ENCODE measurements around the gene KRCC1. TPM values are rescaled to one million over a fixed set of nuclear protein-coding genes. Genes with fewer than 3 reads are reported as not detected.

KRCC1 gene
- total RNA-seq, 1 donor from 2014 or later = 15.5 TPM

DNA sequence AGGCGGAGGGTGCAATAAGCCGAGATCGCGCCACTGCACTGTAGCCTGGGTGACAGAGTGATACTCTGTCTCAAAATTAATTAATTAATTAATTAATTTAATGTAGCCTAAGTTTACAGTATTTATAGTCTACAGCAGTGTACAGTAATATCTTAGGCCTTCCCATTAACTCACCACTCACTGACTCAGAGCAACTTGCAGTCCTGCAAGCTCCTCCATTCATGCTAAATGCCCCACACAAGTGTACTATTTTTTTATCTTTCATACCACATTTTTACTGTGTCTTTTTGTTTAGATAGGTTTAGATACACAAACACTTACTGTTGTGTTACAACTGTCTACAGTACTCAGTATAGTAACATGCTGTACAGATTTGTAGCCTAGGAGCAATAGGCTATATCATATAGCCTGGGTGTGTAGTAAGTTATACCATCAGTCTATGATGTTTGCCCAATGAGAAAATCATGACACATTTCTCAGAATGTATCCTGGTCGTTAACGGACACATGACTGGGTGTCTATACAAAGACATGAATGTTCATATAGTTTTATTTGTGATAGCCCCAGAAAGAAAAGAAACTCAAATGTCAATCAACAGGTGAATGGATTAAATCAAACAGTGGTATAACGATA, 23.4 kb downstream of the KRCC1 start:
- no peak for TF ChIP-seq CTCF (conservative IDR thresholded peaks at IDR 0.05)
- Mint-ChIP-seq H3K9me3 (no peaks in the 10 kb centered on the region), H3K4me1 (peaks cover 6% of the 10 kb centered on the region), H3K27me3 (ENCODE audit: low read depth) (no peaks in the 10 kb centered on the region), H3K36me3 (ENCODE audit: low read depth) (peaks cover 26% of the 10 kb centered on the region), H3K4me3 (no peak overlapping the region), H3K27ac (ENCODE audit: unreplicated experiment) (no peak overlapping the region)
- no peak for DNase-seq (ENCODE audit: low read depth, low spot score)

DNA sequence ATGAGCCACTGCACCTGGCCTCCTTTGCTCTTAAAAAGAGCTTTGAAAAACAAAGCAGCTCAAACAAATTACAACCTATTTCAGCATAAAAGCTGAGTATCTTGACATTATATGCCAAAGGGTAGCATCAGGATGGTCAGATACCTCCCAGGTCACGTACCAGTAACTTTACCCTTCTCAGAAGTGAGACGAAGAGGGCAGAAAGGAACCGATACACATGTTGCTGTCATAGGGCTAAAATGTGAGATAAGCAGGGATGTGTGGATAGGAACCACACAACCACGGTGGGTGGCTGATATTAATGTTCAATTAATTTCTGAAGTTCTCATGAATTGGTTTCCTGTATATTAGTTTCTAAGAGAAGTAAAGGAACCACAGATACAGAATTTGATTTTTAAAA, 26.7 kb downstream of the KRCC1 start:
- no peak overlapping the region for H3K4me3 Mint-ChIP-seq
- H3K27ac Mint-ChIP-seq (ENCODE audit: unreplicated experiment) = no peak overlapping the region
- no peak for DNase-seq (ENCODE audit: low read depth, low spot score)
- H3K36me3 Mint-ChIP-seq (ENCODE audit: low read depth) = peaks cover 22% of the 10 kb centered on the region
- no peaks in the 10 kb centered on the region for H3K27me3 Mint-ChIP-seq (ENCODE audit: low read depth)
- peaks cover 7% of the 10 kb centered on the region for H3K4me1 Mint-ChIP-seq
- TF ChIP-seq CTCF (conservative IDR thresholded peaks at IDR 0.05) = no peak
- H3K9me3 Mint-ChIP-seq = no peaks in the 10 kb centered on the region

DNA sequence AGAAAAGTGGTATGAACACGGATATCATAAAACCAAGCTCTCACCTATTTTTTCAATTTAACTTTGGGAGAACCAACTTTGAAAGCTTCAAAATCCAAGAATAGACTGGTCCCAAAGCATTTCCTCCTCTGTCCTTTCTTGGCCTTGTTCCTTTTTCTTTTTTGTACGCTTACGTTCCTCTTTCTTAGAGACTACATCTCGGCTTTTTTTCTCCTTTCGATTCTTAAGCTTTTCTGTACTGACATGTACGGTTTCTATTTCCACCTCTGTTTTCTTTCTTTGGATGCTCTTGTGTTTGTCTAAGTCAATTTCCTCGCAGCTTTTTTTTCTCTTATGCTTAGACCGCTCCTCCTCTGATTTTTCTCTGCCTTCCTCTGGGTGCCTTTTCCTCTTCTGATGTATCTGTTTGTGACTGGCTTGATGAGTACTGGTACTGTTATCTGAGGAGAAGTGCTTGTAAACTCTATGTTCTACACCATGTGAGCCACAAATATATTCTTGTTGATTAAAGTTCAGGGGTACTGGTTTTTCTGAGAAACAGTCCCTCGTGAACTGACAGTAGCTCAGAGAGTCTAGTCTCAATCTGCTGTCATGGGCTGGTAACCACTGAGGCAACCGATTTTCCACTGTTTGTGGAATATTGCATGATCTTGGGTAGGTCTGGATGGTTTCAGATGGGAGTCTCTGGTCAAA, 27.7 kb downstream of the KRCC1 start:
- no peak for DNase-seq (ENCODE audit: low read depth, low spot score)
- Mint-ChIP-seq H3K4me3 (no peak overlapping the region), H3K27ac (ENCODE audit: unreplicated experiment) (no peak overlapping the region), H3K36me3 (ENCODE audit: low read depth) (peaks cover 22% of the 10 kb centered on the region), H3K4me1 (peaks cover 7% of the 10 kb centered on the region), H3K27me3 (ENCODE audit: low read depth) (no peaks in the 10 kb centered on the region), H3K9me3 (no peaks in the 10 kb centered on the region)
- no peak for TF ChIP-seq CTCF (conservative IDR thresholded peaks at IDR 0.05)

DNA sequence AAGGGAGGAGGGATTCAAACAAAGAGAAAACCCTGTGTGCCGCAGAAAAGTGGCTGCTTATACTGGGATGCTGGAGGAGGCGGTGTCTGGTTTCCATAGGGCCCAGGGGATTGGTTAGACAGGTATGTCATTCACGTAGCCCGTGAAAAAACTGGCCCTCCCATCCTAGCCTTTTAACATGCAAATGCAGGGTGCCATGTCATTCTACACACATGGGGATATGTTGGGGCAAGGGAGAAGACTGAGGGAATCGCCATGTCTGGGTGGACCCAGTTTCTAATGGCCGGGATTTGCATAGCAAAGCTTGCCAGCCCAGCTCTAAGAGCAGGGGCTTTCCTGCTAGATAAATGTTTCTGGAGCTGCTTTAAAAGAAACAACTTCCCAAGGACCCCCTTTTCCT, 31.1 kb downstream of the KRCC1 start:
- Mint-ChIP-seq H3K36me3 (ENCODE audit: low read depth) (peaks cover 17% of the 10 kb centered on the region), H3K27me3 (ENCODE audit: low read depth) (no peaks in the 10 kb centered on the region), H3K4me3 (no peak overlapping the region), H3K9me3 (no peaks in the 10 kb centered on the region), H3K4me1 (peaks cover 8% of the 10 kb centered on the region), H3K27ac (ENCODE audit: unreplicated experiment) (no peak overlapping the region)
- no peak for TF ChIP-seq CTCF (conservative IDR thresholded peaks at IDR 0.05)
- no peak for DNase-seq (ENCODE audit: low read depth, low spot score)

GRCh38 chr2:88022669-88022921, 33.0 kb downstream of the KRCC1 start:
- H3K4me3 Mint-ChIP-seq = no peak overlapping the region
- peaks cover 2% of the 10 kb centered on the region for H3K27me3 Mint-ChIP-seq (ENCODE audit: low read depth)
- H3K4me1 Mint-ChIP-seq = peaks cover 27% of the 10 kb centered on the region
- no peak for TF ChIP-seq CTCF (conservative IDR thresholded peaks at IDR 0.05)
- no peak overlapping the region for H3K27ac Mint-ChIP-seq (ENCODE audit: unreplicated experiment)
- H3K9me3 Mint-ChIP-seq = no peaks in the 10 kb centered on the region
- H3K36me3 Mint-ChIP-seq (ENCODE audit: low read depth) = peaks cover 7% of the 10 kb centered on the region
- DNase-seq (ENCODE audit: low read depth, low spot score) = no peak
